GM23248 (cell line): ENCODE data around the gene ERC2.

Source experiments
- EZH2 ChIP-seq: fragments of 200-600 bp; sonication (generic); IDR thresholded peaks from 2 replicates; pipeline ENCODE4 v1.6.1; 2018; ENCODE audit warnings: antibody characterized with exemption, mild to moderate bottlenecking; ENCODE audit not compliant: insufficient read depth, poor library complexity, severe bottlenecking
- EZH2phosphoT487 ChIP-seq: fragments of 200-600 bp; sonication (generic); IDR thresholded peaks from 2 replicates; pipeline ENCODE4 v1.6.1; 2018; ENCODE audit warnings: antibody characterized with exemption, moderate library complexity, mild to moderate bottlenecking, low read depth; ENCODE audit not compliant: insufficient read depth

GRCh38 chr3:55790596-55791350 is 677.5 kb downstream of the ERC2 start:
- TF ChIP-seq EZH2 (no peak), EZH2phosphoT487 (no peak)
